HepG2 (cell line): Measurements from ENCODE around the gene SAPCD1. TPM values are rescaled to one million over a fixed set of nuclear protein-coding genes. Genes with fewer than 3 reads are reported as not detected.
A peak's percentile ranks its signal among the peaks of the same experiment; 100 is the strongest.

Source experiments
- ATF6 ChIP-seq: sonication (generic); formaldehyde crosslinking; conservative IDR thresholded peaks from 2 replicates; pipeline ENCODE4 v1.4.0; 2020; ENCODE audit warnings: missing genetic modification reagents
- CREM ChIP-seq, 2 experiments: sonication (generic) in 1 of 2; formaldehyde crosslinking in 1 of 2; IDR thresholded peaks; 2 replicates each; pipeline versions ENCODE4 v1.4.0 to v1.6.1; 2016 to 2020; ENCODE audit warnings: antibody characterized with exemption in 1 of 2, mild to moderate bottlenecking in 1 of 2, missing genetic modification reagents in 1 of 2
- GMEB1 ChIP-seq: sonication (generic); formaldehyde crosslinking; IDR thresholded peaks from 2 replicates; pipeline ENCODE4 v1.5.1; 2020; ENCODE audit warnings: missing genetic modification reagents, mild to moderate bottlenecking, borderline replicate concordance
- HMG20A ChIP-seq: IDR thresholded peaks from 2 replicates; pipeline ENCODE4 v1.6.1; 2016; ENCODE audit warnings: borderline replicate concordance
- HNF4G ChIP-seq, 2 experiments: sonication (generic) in 1 of 2; formaldehyde crosslinking in 1 of 2; IDR thresholded peaks; 2 replicates each; pipeline versions ENCODE4 v1.4.0 to v1.6.1; 2011 to 2020; ENCODE audit warnings: borderline replicate concordance in 2 of 2, low read depth in 2 of 2, mild to moderate bottlenecking in 2 of 2, low read length in 1 of 2, missing genetic modification reagents in 1 of 2, moderate library complexity in 1 of 2
- JUNB ChIP-seq: sonication (generic); formaldehyde crosslinking; IDR thresholded peaks from 2 replicates; pipeline ENCODE4 v1.8.0; 2022; ENCODE audit warnings: missing genetic modification reagents, mild to moderate bottlenecking, borderline replicate concordance
- MXI1 ChIP-seq: IDR thresholded peaks from 3 replicates; pipeline ENCODE4 v1.6.1; 2012; ENCODE audit warnings: low read depth, low read length, inconsistent platforms, borderline replicate concordance
- NFE2L1 ChIP-seq: sonication (generic); formaldehyde crosslinking; IDR thresholded peaks from 2 replicates; pipeline ENCODE4 v1.4.0; 2020; ENCODE audit warnings: missing genetic modification reagents, mild to moderate bottlenecking, borderline replicate concordance
- NFYC ChIP-seq: IDR thresholded peaks from 2 replicates; pipeline ENCODE4 v1.6.1; 2016; ENCODE audit warnings: missing genetic modification reagents, missing compliant biosample characterization
- PBX3 ChIP-seq: sonication (generic); formaldehyde crosslinking; IDR thresholded peaks from 2 replicates; pipeline ENCODE4 v1.8.1; 2023; ENCODE audit warnings: missing genetic modification reagents, inconsistent platforms, borderline replicate concordance
- POLR2G ChIP-seq: fragments of 200-400 bp; formaldehyde crosslinking; IDR thresholded peaks from 2 replicates; pipeline ENCODE4 v1.6.1; 2018; ENCODE audit warnings: mild to moderate bottlenecking, low read depth, low read length, moderate library complexity
- PREB ChIP-seq: sonication (generic); formaldehyde crosslinking; IDR thresholded peaks from 2 replicates; pipeline ENCODE4 v1.4.0; 2020; ENCODE audit warnings: missing genetic modification reagents
- SRF ChIP-seq: IDR thresholded peaks from 2 replicates; pipeline ENCODE4 v1.6.1; 2011; ENCODE audit warnings: mild to moderate bottlenecking, low read depth, low read length, moderate library complexity
- TCF7 ChIP-seq: sonication (generic); IDR thresholded peaks from 2 replicates; pipeline ENCODE4 v1.6.1; 2016; ENCODE audit warnings: antibody characterized with exemption, low read depth
- THAP8 ChIP-seq: sonication (generic); formaldehyde crosslinking; IDR thresholded peaks from 2 replicates; pipeline ENCODE4 v1.5.1; 2020; ENCODE audit warnings: missing genetic modification reagents, mild to moderate bottlenecking, borderline replicate concordance
- TP53 ChIP-seq: sonication (generic); formaldehyde crosslinking; conservative IDR thresholded peaks from 2 replicates; pipeline ENCODE4 v1.4.0; 2020; ENCODE audit warnings: missing genetic modification reagents
- ZBTB7A ChIP-seq: sonication (generic); formaldehyde crosslinking; IDR thresholded peaks from 2 replicates; pipeline ENCODE4 v1.8.0; 2022; ENCODE audit warnings: mild to moderate bottlenecking, missing genetic modification reagents
- ZNF34 ChIP-seq: sonication (generic); formaldehyde crosslinking; IDR thresholded peaks from 2 replicates; pipeline ENCODE4 v1.4.0; 2020; ENCODE audit warnings: mild to moderate bottlenecking, missing genetic modification reagents, borderline replicate concordance
- ZNF354B ChIP-seq: sonication (generic); formaldehyde crosslinking; IDR thresholded peaks from 2 replicates; pipeline ENCODE4 v1.8.0; 2022; ENCODE audit warnings: mild to moderate bottlenecking, missing genetic modification reagents
- ZNF577 ChIP-seq: sonication (generic); formaldehyde crosslinking; IDR thresholded peaks from 2 replicates; pipeline ENCODE4 v1.4.0; 2020; ENCODE audit warnings: mild to moderate bottlenecking, low read depth, missing genetic modification reagents, borderline replicate concordance
- ZNF619 ChIP-seq: sonication (generic); formaldehyde crosslinking; IDR thresholded peaks from 2 replicates; pipeline ENCODE4 v1.4.0; 2020; ENCODE audit warnings: mild to moderate bottlenecking, missing genetic modification reagents
- ZNF773 ChIP-seq: sonication (generic); formaldehyde crosslinking; IDR thresholded peaks from 2 replicates; pipeline ENCODE4 v1.4.0; 2020; ENCODE audit warnings: missing genetic modification reagents, borderline replicate concordance
- polyA plus RNA-seq, 8 experiments: library from polyadenylated mRNA; depleted of rRNA in 3 of 8; stranded (reverse) in 7 of 8; unstranded in 1 of 8; fragments of >200 nt; fragmentation: Illumina TruSeq in 4 of 8; extraction: Trizol in 4 of 8; gene quantifications; 2 replicates each; pipeline versions ENCODE4 v1.2.1 to v1.2.3, GENCODE V29; 2011 to 2016; ENCODE audit warnings: low read depth in 4 of 8, missing spikeins in 1 of 8, mixed read lengths in 1 of 8; ENCODE audit not compliant: insufficient read depth in 1 of 8
- total RNA-seq, 5 experiments: library from RNA; depleted of rRNA; stranded (reverse); fragments of >200 nt; fragmentation: Illumina TruSeq; extraction: Trizol; gene quantifications; 2 replicates each; pipeline ENCODE4 v1.2.3, GENCODE V29; 2016; ENCODE audit warnings: low read depth in 1 of 5

SAPCD1 gene
- total and polyA plus RNA-seq, 2 of the 13 experiments (the other 11 are each of a cell fraction or from before 2014, with no cell fraction given): 2.5 to 3.9 TPM

- TF ChIP-seq PBX3 (CRISPR knock-in tag) (no peak), MXI1 (peak; percentile 68; the same call in 2 of the 3 replicates), ZNF34 (CRISPR knock-in tag) (no peak), ZNF577 (CRISPR knock-in tag) (no peak), PREB (CRISPR knock-in tag) (no peak), HMG20A (CRISPR knock-in tag) (peak; percentile 53; the same call in 1 of the 2 replicates), SRF (no peak), GMEB1 (peak; percentile 53; the same call in 1 of the 2 replicates), TCF7 (no peak), THAP8 (CRISPR knock-in tag) (no peak), POLR2G (peak; percentile 82), ZNF773 (no peak), ZBTB7A (CRISPR knock-in tag) (peak; percentile 64; the same call in 1 of the 2 replicates), JUNB (CRISPR knock-in tag) (no peak), HNF4G (IDR thresholded peaks at IDR 0.05; ENCODE audit: borderline replicate concordance, low read depth, low read length) (peak; percentile 14; the same call in 1 of the 2 replicates), HNF4G (CRISPR knock-in tag; IDR thresholded peaks at IDR 0.05; ENCODE audit: borderline replicate concordance, low read depth) (peak; percentile 60; the same call in 1 of the 2 replicates), ZNF354B (CRISPR knock-in tag) (no peak), TP53 (no peak), NFE2L1 (peak; percentile 58; the same call in 1 of the 2 replicates), ZNF619 (CRISPR knock-in tag) (no peak), ATF6 (no peak), NFYC (CRISPR knock-in tag) (0 out of 2 replicates have a peak, but pooled peaks have one; percentile 32), CREM (IDR thresholded peaks at IDR 0.05) (peak; percentile 87; the same call in 1 of the 2 replicates), CREM (CRISPR knock-in tag; IDR thresholded peaks at IDR 0.05) (no peak; the same call in 1 of the 2 replicates)
Measured at GRCh38 chr6:31776989-31777666, 14.7 kb downstream of the SAPCD1 start, which contains the start of gene VWA7 (continued).
